B cell (primary cell): ENCODE results near the gene MPHOSPH8. TPM values are rescaled to one million over a fixed set of nuclear protein-coding genes. Genes with fewer than 3 reads are reported as not detected.

Experiments
- ATAC-seq: fragments of 200-7000 bp; cut with Tn5 transposase; one replicate; pipeline ENCODE4 v1.10.0; 2021; ENCODE audit warnings: low read depth, mild to moderate bottlenecking, moderate number of reproducible peaks, moderate library complexity
- CTCF ChIA-PET: fragments of 350-600 bp; sonication (Branson Sonifier 250); formaldehyde crosslinking; loops from one replicate; lab custom pipeline; 2021; ENCODE audit warnings: antibody characterized with exemption, inconsistent platforms; lab: Charles Lee
- POLR2A ChIA-PET: fragments of 350-600 bp; sonication (Branson Sonifier 250); formaldehyde crosslinking; loops from one replicate; lab custom pipeline; 2021; ENCODE audit warnings: antibody characterized with exemption; lab: Charles Lee
- DNase-seq: peaks from one replicate; pipeline ENCODE4 v3.0.0; 2013
- H2AFZ ChIP-seq: 2 replicates; pipeline ENCODE4 v1.6.1; 2012; ENCODE audit warnings: mild to moderate bottlenecking, low read depth, low read length; ENCODE audit not compliant: insufficient read depth, poor library complexity, severe bottlenecking
- H3K27ac ChIP-seq, 2 donors: 1 replicate in 1 of 2; 2 replicates in 1 of 2; pipeline ENCODE4 v1.5.1; 2012 to 2013; ENCODE audit warnings: low read length in 2 of 2, mild to moderate bottlenecking in 2 of 2, moderate library complexity in 1 of 2
- H3K27me3 ChIP-seq, 4 experiments: fragments of 200-600 bp in 1 of 4; sonication (generic) in 1 of 4; replicated peaks in 1 of 4; 1 replicate in 2 of 4; 2 replicates in 2 of 4; pipeline versions ENCODE4 v1.6.1 to v1.7.0; 2013 to 2016; ENCODE audit warnings: low read length in 3 of 4, mild to moderate bottlenecking in 2 of 4, mixed read lengths in 1 of 4, moderate library complexity in 1 of 4; ENCODE audit not compliant: insufficient read depth in 4 of 4, control insufficient read depth in 3 of 4; ENCODE audit errors: control extremely low read depth in 1 of 4
- H3K36me3 ChIP-seq, 2 experiments: replicated peaks in 1 of 2; 1 replicate in 1 of 2; 2 replicates in 1 of 2; pipeline versions ENCODE4 v1.6.1 to v1.7.1; 2013; ENCODE audit warnings: low read length in 1 of 2; ENCODE audit not compliant: insufficient read depth in 2 of 2, control insufficient read depth in 1 of 2; ENCODE audit errors: control extremely low read depth in 1 of 2, extremely low read depth in 1 of 2
- H3K4me1 ChIP-seq, 2 donors: fragments of 200-600 bp in 1 of 2; sonication (generic) in 1 of 2; 1 replicate in 1 of 2; 2 replicates in 1 of 2; pipeline versions ENCODE4 v1.5.1 to v1.6.1; 2013 to 2017; ENCODE audit warnings: low read length in 2 of 2; ENCODE audit not compliant: control insufficient read depth in 2 of 2, insufficient read depth in 2 of 2
- H3K4me2 ChIP-seq: replicated peaks from 2 replicates; pipeline ENCODE3; 2012; ENCODE audit warnings: mild to moderate bottlenecking, low read depth, low read length; ENCODE audit not compliant: poor library complexity, severe bottlenecking
- H3K4me3 ChIP-seq, 5 experiments: fragments of 200-600 bp in 1 of 5; sonication (generic) in 1 of 5; 1 replicate in 3 of 5; 2 replicates in 2 of 5; pipeline versions ENCODE4 v1.5.1 to v1.7.0; 2011 to 2016; ENCODE audit warnings: low read length in 4 of 5, mild to moderate bottlenecking in 4 of 5, low read depth in 2 of 5, control low read depth in 1 of 5, moderate library complexity in 1 of 5; ENCODE audit not compliant: insufficient read depth in 1 of 5; ENCODE audit errors: control extremely low read depth in 1 of 5, extremely low read depth in 1 of 5
- H3K79me2 ChIP-seq: fragments of 200-600 bp; sonication (generic); one replicate; pipeline ENCODE4 v1.6.0; 2016; ENCODE audit warnings: low read length; ENCODE audit not compliant: control insufficient read depth, insufficient read depth
- H3K9ac ChIP-seq: fragments of 200-600 bp; sonication (generic); 2 replicates; pipeline ENCODE4 v1.6.1; 2017; ENCODE audit warnings: mild to moderate bottlenecking, low read length, moderate library complexity
- H3K9me3 ChIP-seq, 3 donors: one replicate each; pipeline versions ENCODE4 v1.6.1 to v1.7.1; 2013; ENCODE audit warnings: low read length in 2 of 3; ENCODE audit not compliant: control insufficient read depth in 2 of 3, insufficient read depth in 1 of 3; ENCODE audit errors: control extremely low read depth in 1 of 3
- H4K20me1 ChIP-seq: 2 replicates; pipeline ENCODE4 v1.6.0; 2012; ENCODE audit warnings: mild to moderate bottlenecking, low read length; ENCODE audit not compliant: insufficient read depth, control insufficient read depth, poor library complexity, severe bottlenecking
- H3K27ac Mint-ChIP-seq: one replicate; pipeline ENCODE4 v1.8.0; 2021; ENCODE audit warnings: mixed read lengths
- H3K27me3 Mint-ChIP-seq: one replicate; pipeline ENCODE4 v1.8.0; 2021; ENCODE audit warnings: mixed read lengths
- H3K4me1 Mint-ChIP-seq: one replicate; pipeline ENCODE4 v1.8.0; 2021; ENCODE audit warnings: mixed read lengths
- H3K4me3 Mint-ChIP-seq: one replicate; pipeline ENCODE4 v1.8.0; 2021; ENCODE audit warnings: mixed read lengths
- H3K9me3 Mint-ChIP-seq: one replicate; pipeline ENCODE4 v1.8.0; 2022; ENCODE audit warnings: mixed read lengths; ENCODE audit not compliant: insufficient read depth
- CTCF ChIP-seq: fragments of 200-600 bp; IDR thresholded peaks from one replicate; pipeline ENCODE4 v1.8.0; 2022; ENCODE audit warnings: antibody characterized with exemption, mild to moderate bottlenecking
- EZH2 ChIP-seq: IDR thresholded peaks from 2 replicates; pipeline ENCODE4 v1.6.1; 2012; ENCODE audit warnings: borderline replicate concordance, low read depth, mild to moderate bottlenecking, moderate library complexity, low read length; ENCODE audit not compliant: insufficient read depth, poor library complexity, severe bottlenecking
- WGBS: methylation state at CpG from one replicate; pipeline ENCODE4 v1.1.5; 2013; ENCODE audit warnings: missing lambda C conversion rate; ENCODE audit not compliant: insufficient coverage; 5-methylcytosine and 5-hydroxymethylcytosine counted together
- intact Hi-C: fragments of 100-400 bp; cut with micrococcal nuclease; formaldehyde crosslinking; loops from one replicate; pipeline ENCODE4 v1.10.0; 2022
- polyA plus RNA-seq: library from polyadenylated mRNA; depleted of rRNA; stranded (reverse); fragments of >200 nt; gene quantifications from 2 replicates; pipeline ENCODE4 v1.2.3, GENCODE V29; 2012
- total RNA-seq, 2 donors: library from RNA; stranded (reverse); fragments of 120-200 nt in 1 of 2; gene quantifications; 1 replicate in 1 of 2; 2 replicates in 1 of 2; pipeline versions ENCODE4 v1.2.3 to v1.2.4, GENCODE V29; 2013 to 2022

MPHOSPH8 gene
- total and polyA plus RNA-seq, 2 donors (not counting 1 experiment from before 2014, with no cell fraction given), result 25.6 to 106 TPM

DNA sequence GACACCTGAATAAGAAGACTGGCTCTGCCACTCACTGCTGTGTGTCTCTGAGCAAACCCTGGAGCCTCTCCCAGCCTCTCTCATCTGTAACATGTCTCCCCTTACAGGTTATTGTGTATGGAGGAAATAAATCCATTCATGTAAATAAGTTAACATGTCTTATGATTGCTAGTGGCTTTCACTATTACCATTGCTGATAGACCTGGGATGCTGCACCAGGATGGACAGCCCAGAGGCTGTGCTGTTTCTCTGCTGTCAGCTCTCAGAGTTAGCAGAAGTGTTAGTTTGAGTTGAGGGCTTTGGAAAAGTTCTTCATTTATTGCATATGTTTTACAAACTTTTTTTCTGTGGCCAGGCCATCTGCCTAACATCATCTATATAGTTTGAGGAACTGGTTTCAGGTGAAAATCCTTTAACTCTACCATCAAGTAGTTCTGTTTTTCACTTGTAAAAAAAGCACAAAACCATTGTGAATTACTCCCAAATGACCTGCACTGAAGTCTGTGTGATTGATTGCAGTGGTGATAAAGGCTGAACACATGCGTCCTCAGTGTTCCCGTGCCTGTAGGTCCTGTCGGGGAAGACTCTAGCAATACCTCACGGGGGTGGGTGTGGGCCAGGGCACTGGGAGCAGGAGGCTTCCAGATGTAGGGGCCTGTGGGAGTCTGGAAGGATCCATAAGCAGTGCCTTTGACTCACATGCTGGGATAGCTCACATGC lies 24.6 kb downstream of the MPHOSPH8 start:
- 69% methylated on average over 4 of the region's 4 CpGs for WGBS
- Histone ChIP-seq H2AFZ (no peak overlapping the region), H3K4me2 (no peak overlapping the region), H3K9me3 (no peaks in the 10 kb centered on the region), H3K79me2 (peaks cover 5% of the 10 kb centered on the region), H3K27ac (peak overlapping the region in 1 of 2 donors; percentile 8), H3K4me3 (no peak overlapping the region), H3K36me3 (peaks cover 9 to 50% of the 10 kb centered on the region in 2 experiments), H3K27me3 (no peaks in the 10 kb centered on the region), H3K4me1 (no peaks in the 10 kb centered on the region), H4K20me1 (no peaks in the 10 kb centered on the region), H3K9ac (no peak overlapping the region)
- Mint-ChIP-seq H3K4me1 (no peaks in the 10 kb centered on the region), H3K4me3 (no peak overlapping the region), H3K27me3 (no peaks in the 10 kb centered on the region), H3K27ac (no peak overlapping the region), H3K9me3 (no peaks in the 10 kb centered on the region)
- ATAC-seq (no peak), DNase-seq (no peak)
- intact Hi-C loops, result no loop called here
- POLR2A ChIA-PET, result no interaction called here
- TF ChIP-seq EZH2 (no peak), CTCF (no peak)
- CTCF ChIA-PET, result no interaction called here

DNA sequence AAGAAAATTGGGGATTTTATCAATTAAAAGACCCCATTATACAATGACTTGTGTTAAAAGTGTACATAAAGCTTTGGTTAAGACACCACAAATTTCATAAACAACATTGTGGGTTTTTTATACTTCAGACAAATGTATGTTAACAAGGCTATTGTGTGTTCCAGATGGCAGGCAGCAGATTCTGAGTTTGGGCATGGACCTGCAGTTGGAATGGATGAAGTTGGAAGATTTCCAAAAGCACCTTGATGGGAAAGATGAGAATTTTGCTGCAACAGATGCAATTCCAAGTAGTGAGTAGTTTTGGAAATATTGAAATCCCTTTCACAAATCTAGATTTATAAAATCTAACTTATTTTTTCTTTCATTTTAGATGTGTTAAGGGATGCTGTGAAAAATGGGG lies 25.4 kb downstream of the MPHOSPH8 start:
- Mint-ChIP-seq H3K27ac (no peak overlapping the region), H3K4me3 (no peak overlapping the region)

More for the DNA sequence above, 25.4 kb downstream of the MPHOSPH8 start:
- Histone ChIP-seq H3K9ac (no peak overlapping the region), H3K4me3 (no peak overlapping the region), H3K27ac (no peak overlapping the region), H4K20me1 (no peaks in the 10 kb centered on the region), H3K36me3 (peaks cover 9 to 54% of the 10 kb centered on the region in 2 experiments), H3K27me3 (no peaks in the 10 kb centered on the region), H3K4me1 (no peaks in the 10 kb centered on the region), H2AFZ (no peak overlapping the region), H3K4me2 (no peak overlapping the region), H3K9me3 (no peaks in the 10 kb centered on the region), H3K79me2 (peaks cover 7% of the 10 kb centered on the region)
- no peak for ATAC-seq
- intact Hi-C loops, result no loop called here
- TF ChIP-seq CTCF (no peak), EZH2 (no peak)
- no peak for DNase-seq
- no peaks in the 10 kb centered on the region for H3K4me1 Mint-ChIP-seq
- CTCF ChIA-PET, result no interaction called here
- POLR2A ChIA-PET, result no interaction called here
- no peaks in the 10 kb centered on the region for H3K9me3 Mint-ChIP-seq
- no peaks in the 10 kb centered on the region for H3K27me3 Mint-ChIP-seq
